Measurements from ENCODE around the gene PPP1R1C. TPM values are rescaled to one million over a fixed set of nuclear protein-coding genes. Genes with fewer than 3 reads are reported as not detected.

PPP1R1C gene
- polyA plus RNA-seq, 1 experiment = 0.41 TPM

DNA sequence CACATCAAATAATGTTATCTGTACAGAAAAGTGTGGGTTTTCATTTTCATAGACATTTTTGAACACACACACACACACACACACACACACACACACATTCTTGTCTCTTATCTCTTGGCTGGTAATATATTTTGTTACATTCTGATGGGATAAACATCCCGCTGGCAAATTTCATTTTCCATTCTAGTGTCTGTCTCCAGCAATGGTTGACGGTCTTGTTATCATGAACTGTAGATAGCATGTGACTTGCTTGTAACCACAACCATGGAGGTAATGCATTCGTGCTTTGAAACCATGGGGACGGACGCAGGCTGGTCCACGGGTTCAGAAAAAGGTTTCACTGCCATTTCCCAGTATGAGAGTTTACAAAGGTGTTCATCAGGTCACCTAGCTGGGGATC lies 156.4 kb downstream of the PPP1R1C start:
- CTCF ChIA-PET = interaction anchor here (0.9 to 2.0 kb wide), 2 partner anchors 10 to 45 kb away, joined by 3 to 8 read pairs; no protein-coding TSS in a partner anchor
- no peak for DNase-seq (ENCODE audit: low read depth, low spot score)
- Histone ChIP-seq H3K27ac (ENCODE audit: low read depth, low read length) (no peak overlapping the region), H3K9me3 (ENCODE audit: control insufficient read depth, insufficient read depth, low read length) (no peaks in the 10 kb centered on the region), H3K27me3 (ENCODE audit: control insufficient read depth, insufficient read depth, low read length) (no peaks in the 10 kb centered on the region), H3K4me3 (ENCODE audit: low read depth, low read length) (no peak overlapping the region)
- POLR2A ChIA-PET = interaction anchor here (0.7 kb wide), 1 partner anchor 345 kb away, joined by 3 read pairs; no protein-coding TSS in a partner anchor
- TF ChIP-seq, protein P1, sequence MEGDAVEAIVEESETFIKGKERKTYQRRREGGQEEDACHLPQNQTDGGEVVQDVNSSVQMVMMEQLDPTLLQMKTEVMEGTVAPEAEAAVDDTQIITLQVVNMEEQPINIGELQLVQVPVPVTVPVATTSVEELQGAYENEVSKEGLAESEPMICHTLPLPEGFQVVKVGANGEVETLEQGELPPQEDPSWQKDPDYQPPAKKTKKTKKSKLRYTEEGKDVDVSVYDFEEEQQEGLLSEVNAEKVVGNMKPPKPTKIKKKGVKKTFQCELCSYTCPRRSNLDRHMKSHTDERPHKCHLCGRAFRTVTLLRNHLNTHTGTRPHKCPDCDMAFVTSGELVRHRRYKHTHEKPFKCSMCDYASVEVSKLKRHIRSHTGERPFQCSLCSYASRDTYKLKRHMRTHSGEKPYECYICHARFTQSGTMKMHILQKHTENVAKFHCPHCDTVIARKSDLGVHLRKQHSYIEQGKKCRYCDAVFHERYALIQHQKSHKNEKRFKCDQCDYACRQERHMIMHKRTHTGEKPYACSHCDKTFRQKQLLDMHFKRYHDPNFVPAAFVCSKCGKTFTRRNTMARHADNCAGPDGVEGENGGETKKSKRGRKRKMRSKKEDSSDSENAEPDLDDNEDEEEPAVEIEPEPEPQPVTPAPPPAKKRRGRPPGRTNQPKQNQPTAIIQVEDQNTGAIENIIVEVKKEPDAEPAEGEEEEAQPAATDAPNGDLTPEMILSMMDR (IDR thresholded peaks at IDR 0.05; ENCODE audit: low read depth, low read length) = no peak

DNA sequence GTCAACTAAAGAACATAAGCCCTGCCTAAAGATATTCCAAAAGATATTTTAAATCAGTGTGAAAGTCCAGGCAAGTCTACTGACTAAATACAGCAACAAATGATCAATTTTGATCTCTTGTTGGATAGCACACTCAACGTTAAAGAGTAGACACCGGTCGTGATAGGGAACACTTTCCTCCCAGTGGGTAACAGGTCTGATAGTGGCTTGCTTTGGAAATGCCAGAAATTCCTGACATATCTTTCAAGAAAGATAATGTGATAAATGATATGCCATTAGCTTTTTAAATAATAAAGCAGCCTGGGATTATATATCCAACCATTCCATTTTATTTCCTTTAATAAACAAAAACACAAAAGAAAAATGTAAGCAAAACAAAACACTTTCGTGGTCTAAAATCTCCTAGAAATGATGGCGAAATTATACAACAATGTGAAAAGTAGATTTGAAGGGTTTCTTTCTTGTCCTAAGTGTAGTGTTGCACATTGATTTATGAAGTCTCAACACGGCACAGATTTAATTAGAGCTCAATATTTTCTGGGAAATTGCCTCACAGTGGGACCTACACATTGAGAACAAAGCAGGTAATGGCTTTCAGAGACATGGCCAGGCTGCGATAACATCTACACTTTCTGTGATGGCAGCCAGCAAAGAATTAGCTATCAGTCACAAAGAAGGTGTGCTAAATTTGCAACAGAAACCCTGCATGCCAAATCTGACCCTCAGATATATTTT lies 158.6 kb downstream of the PPP1R1C start:
- TF ChIP-seq, protein P1 (IDR thresholded peaks at IDR 0.05; ENCODE audit: low read depth, low read length) = no peak
- no peaks in the 10 kb centered on the region for H3K27me3 ChIP-seq (ENCODE audit: control insufficient read depth, insufficient read depth, low read length)
- no peak overlapping the region for H3K27ac ChIP-seq (ENCODE audit: low read depth, low read length)
- ChIA-PET POLR2A (no interaction called here), CTCF (interaction anchor here (0.5 to 0.6 kb wide), 2 partner anchors 407 to 505 kb away, joined by 3 to 5 read pairs; no protein-coding TSS in a partner anchor)
- H3K4me3 ChIP-seq (ENCODE audit: low read depth, low read length) = no peak overlapping the region
- no peaks in the 10 kb centered on the region for H3K9me3 ChIP-seq (ENCODE audit: control insufficient read depth, insufficient read depth, low read length)
- no peak for DNase-seq (ENCODE audit: low read depth, low spot score)

DNA sequence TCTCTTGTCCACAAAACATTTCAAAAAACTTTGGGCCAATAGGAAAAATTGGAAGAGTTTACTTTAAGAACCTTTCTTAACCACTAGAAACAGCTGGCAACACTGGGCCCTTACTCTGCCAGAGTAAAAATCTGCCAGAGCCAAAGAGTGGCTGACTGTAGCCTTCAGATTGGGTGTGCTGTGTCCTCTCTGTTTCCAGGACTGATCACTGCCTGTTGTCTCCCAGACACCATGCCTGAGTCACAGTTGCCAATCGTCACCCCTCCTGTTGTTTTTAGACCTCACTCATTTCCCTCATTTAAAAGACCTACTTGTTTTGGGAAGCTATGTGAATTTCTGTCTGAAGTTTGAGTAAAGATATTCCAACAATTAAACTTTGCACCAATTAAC lies 159.1 kb downstream of the PPP1R1C start:
- DNase-seq (ENCODE audit: low read depth, low spot score) = no peak
- TF ChIP-seq, protein P1 (IDR thresholded peaks at IDR 0.05; ENCODE audit: low read depth, low read length) = no peak
- H3K9me3 ChIP-seq (ENCODE audit: control insufficient read depth, insufficient read depth, low read length) = no peaks in the 10 kb centered on the region
- H3K27ac ChIP-seq (ENCODE audit: low read depth, low read length) = no peak overlapping the region
- no peaks in the 10 kb centered on the region for H3K27me3 ChIP-seq (ENCODE audit: control insufficient read depth, insufficient read depth, low read length)
- ChIA-PET POLR2A (no interaction called here), CTCF (interaction anchor here (0.9 kb wide), 1 partner anchor 12 kb away, joined by 4 read pairs; no protein-coding TSS in a partner anchor)
- H3K4me3 ChIP-seq (ENCODE audit: low read depth, low read length) = no peak overlapping the region

DNA sequence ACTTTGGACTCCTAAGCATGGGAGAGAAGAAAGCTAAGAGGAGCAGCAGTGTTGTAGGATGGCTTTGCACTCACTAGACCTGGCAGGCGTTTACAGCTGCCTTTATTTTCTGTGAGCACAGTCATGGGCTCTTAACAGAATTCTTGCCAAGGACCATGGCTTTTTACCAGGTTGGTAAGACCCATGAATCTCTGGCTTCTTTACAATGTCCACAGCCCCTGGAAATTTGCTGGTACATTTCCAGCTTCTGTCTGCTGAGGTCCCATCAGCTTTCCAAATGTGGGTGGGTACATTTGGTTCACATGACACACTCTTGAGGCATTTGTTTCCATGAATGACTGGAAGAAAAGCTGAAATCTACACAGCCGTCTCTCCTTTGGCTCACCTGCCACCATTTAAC lies 162.7 kb downstream of the PPP1R1C start:
- DNase-seq (ENCODE audit: low read depth, low spot score) = no peak
- ChIA-PET CTCF (no interaction called here), POLR2A (no interaction called here)
- Histone ChIP-seq H3K9me3 (ENCODE audit: control insufficient read depth, insufficient read depth, low read length) (no peaks in the 10 kb centered on the region), H3K27me3 (ENCODE audit: control insufficient read depth, insufficient read depth, low read length) (no peaks in the 10 kb centered on the region), H3K4me3 (ENCODE audit: low read depth, low read length) (no peak overlapping the region), H3K27ac (ENCODE audit: low read depth, low read length) (no peak overlapping the region)
- TF ChIP-seq, protein P1 (IDR thresholded peaks at IDR 0.05; ENCODE audit: low read depth, low read length) = no peak

DNA sequence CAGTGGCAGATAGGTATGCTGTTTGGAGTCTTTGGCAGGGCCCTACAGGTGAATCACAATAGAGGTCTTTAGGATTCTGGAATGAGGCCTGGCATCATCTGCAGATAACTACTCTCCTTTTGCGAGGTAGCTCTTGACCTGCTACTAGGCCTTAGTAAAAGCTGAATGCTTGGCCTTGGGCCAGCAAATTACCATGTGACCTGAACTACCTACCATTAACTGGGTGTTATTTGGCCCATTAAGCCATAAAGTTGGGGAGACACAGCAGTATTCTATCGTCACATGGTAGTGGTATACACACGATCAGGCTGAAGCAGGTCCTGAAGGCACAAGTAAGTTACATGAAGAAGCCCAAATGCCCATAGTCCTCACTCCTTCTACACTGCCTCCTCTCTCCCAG lies 178.2 kb downstream of the PPP1R1C start:
- DNase-seq (ENCODE audit: low read depth, low spot score) = no peak
- ChIA-PET POLR2A (no interaction called here), CTCF (interaction anchor here (1.3 kb wide), 1 partner anchor 22 kb away, joined by 3 read pairs; no protein-coding TSS in a partner anchor)
- TF ChIP-seq, protein P1 (IDR thresholded peaks at IDR 0.05; ENCODE audit: low read depth, low read length) = no peak
- H3K27ac ChIP-seq (ENCODE audit: low read depth, low read length) = no peak overlapping the region
- H3K9me3 ChIP-seq (ENCODE audit: control insufficient read depth, insufficient read depth, low read length) = no peaks in the 10 kb centered on the region
- H3K4me3 ChIP-seq (ENCODE audit: low read depth, low read length) = no peak overlapping the region
- H3K27me3 ChIP-seq (ENCODE audit: control insufficient read depth, insufficient read depth, low read length) = no peaks in the 10 kb centered on the region

Data from AG04450 (cell line).